HEK293 (cell line): ENCODE data around the gene MED15.
A peak's percentile ranks its signal among the peaks of the same experiment; 100 is the strongest.

Experiments used
- CTCF ChIA-PET: fragments of 350-600 bp; formaldehyde crosslinking; extraction: SDS; loops from one replicate; lab custom pipeline; 2021; ENCODE audit warnings: antibody characterized with exemption; lab: Yijun Ruan, JAX
- POLR2A ChIA-PET: fragments of 300-600 bp; formaldehyde crosslinking; extraction: SDS; loops from one replicate; lab custom pipeline; 2020; ENCODE audit warnings: antibody characterized with exemption, inconsistent platforms; lab: Yijun Ruan, JAX
- H3K27ac ChIP-seq: fragments of 200-500 bp; sonication (Bioruptor generic); 2 replicates; pipeline ENCODE4 v1.5.1; 2014; ENCODE audit warnings: low read depth, low read length, control low read depth, inconsistent platforms; ENCODE audit errors: extremely low read depth
- H3K36me3 ChIP-seq, 2 experiments: fragments of 200-500 bp in 1 of 2; sonication (Bioruptor generic) in 1 of 2; 1 replicate in 1 of 2; 2 replicates in 1 of 2; pipeline ENCODE4 v1.5.1; 2014 to 2017; ENCODE audit warnings: inconsistent platforms in 2 of 2, low read length in 2 of 2; ENCODE audit not compliant: control insufficient read depth in 2 of 2, insufficient read depth in 1 of 2
- H3K4me1 ChIP-seq: fragments of 200-500 bp; sonication (Bioruptor generic); 2 replicates; pipeline ENCODE4 v1.5.1; 2014; ENCODE audit warnings: mild to moderate bottlenecking, low read length, inconsistent platforms; ENCODE audit not compliant: control insufficient read depth, insufficient read depth
- H3K4me3 ChIP-seq: 2 replicates; pipeline ENCODE4 v1.5.1; 2011; ENCODE audit warnings: low read depth, mild to moderate bottlenecking, control low read depth, low read length, moderate library complexity
- H3K9me3 ChIP-seq: fragments of 200-500 bp; sonication (Bioruptor generic); 2 replicates; pipeline ENCODE4 v1.5.1; 2014; ENCODE audit warnings: low read depth, low read length, inconsistent platforms; ENCODE audit not compliant: control insufficient read depth, insufficient read depth
- EGR2 ChIP-seq: fragments of 450-650 bp; formaldehyde crosslinking; IDR thresholded peaks from 2 replicates; pipeline ENCODE4 v1.5.1; 2016; ENCODE audit warnings: low read depth, missing biosample characterization, missing genetic modification characterization
- HOXD13 ChIP-seq: sonication (generic); formaldehyde crosslinking; IDR thresholded peaks from 2 replicates; pipeline ENCODE4 v1.8.0; 2022; ENCODE audit warnings: missing genetic modification reagents, borderline replicate concordance
- PATZ1 ChIP-seq: fragments of 450-650 bp; formaldehyde crosslinking; IDR thresholded peaks from 2 replicates; pipeline ENCODE4 v1.5.1; 2016; ENCODE audit warnings: missing biosample characterization, missing genetic modification characterization
- REPIN1 ChIP-seq: fragments of 450-650 bp; formaldehyde crosslinking; IDR thresholded peaks from 2 replicates; pipeline ENCODE4 v1.5.1; 2017; ENCODE audit warnings: missing biosample characterization, missing genetic modification characterization, low read depth
- SCRT2 ChIP-seq: fragments of 450-650 bp; formaldehyde crosslinking; IDR thresholded peaks from 2 replicates; pipeline ENCODE4 v1.5.1; 2016; ENCODE audit warnings: missing biosample characterization, missing genetic modification characterization
- YY2 ChIP-seq: fragments of 450-650 bp; formaldehyde crosslinking; IDR thresholded peaks from 2 replicates; pipeline ENCODE4 v1.5.1; 2016; ENCODE audit warnings: missing biosample characterization, missing genetic modification characterization
- ZFP3 ChIP-seq: fragments of 450-650 bp; formaldehyde crosslinking; IDR thresholded peaks from 2 replicates; pipeline ENCODE4 v1.5.1; 2016; ENCODE audit warnings: low read depth, missing biosample characterization, missing genetic modification characterization
- ZNF157 ChIP-seq: fragments of 450-650 bp; formaldehyde crosslinking; IDR thresholded peaks from 2 replicates; pipeline ENCODE4 v1.5.1; 2016; ENCODE audit warnings: missing biosample characterization, missing genetic modification characterization
- ZNF202 ChIP-seq: fragments of 450-650 bp; formaldehyde crosslinking; IDR thresholded peaks from 2 replicates; pipeline ENCODE4 v1.5.1; 2016; ENCODE audit warnings: missing biosample characterization, missing genetic modification characterization, borderline replicate concordance
- ZNF223 ChIP-seq: fragments of 450-650 bp; formaldehyde crosslinking; IDR thresholded peaks from 2 replicates; pipeline ENCODE4 v1.5.1; 2016; ENCODE audit warnings: missing biosample characterization, missing genetic modification characterization
- ZNF292 ChIP-seq: fragments of 450-650 bp; formaldehyde crosslinking; IDR thresholded peaks from 2 replicates; pipeline ENCODE4 v1.5.1; 2016; ENCODE audit warnings: low read depth, missing biosample characterization, missing genetic modification characterization, borderline replicate concordance
- ZNF324 ChIP-seq: fragments of 450-650 bp; formaldehyde crosslinking; IDR thresholded peaks from 2 replicates; pipeline ENCODE4 v1.5.1; 2016; ENCODE audit warnings: missing biosample characterization, missing genetic modification characterization
- ZNF350 ChIP-seq: fragments of 450-650 bp; formaldehyde crosslinking; IDR thresholded peaks from 2 replicates; pipeline ENCODE4 v1.5.0; 2017; ENCODE audit warnings: missing biosample characterization, mild to moderate bottlenecking, missing genetic modification characterization
- ZNF391 ChIP-seq: fragments of 450-650 bp; formaldehyde crosslinking; IDR thresholded peaks from 2 replicates; pipeline ENCODE4 v1.5.1; 2016; ENCODE audit warnings: low read depth, missing biosample characterization, missing genetic modification characterization, borderline replicate concordance
- ZNF416 ChIP-seq: fragments of 450-650 bp; formaldehyde crosslinking; IDR thresholded peaks from 2 replicates; pipeline ENCODE4 v1.5.1; 2016; ENCODE audit warnings: missing biosample characterization, missing genetic modification characterization
- ZNF426 ChIP-seq: fragments of 450-650 bp; formaldehyde crosslinking; IDR thresholded peaks from 2 replicates; pipeline ENCODE4 v1.5.1; 2017; ENCODE audit warnings: missing biosample characterization, missing genetic modification characterization, mild to moderate bottlenecking, inconsistent platforms, moderate library complexity
- ZNF529 ChIP-seq: fragments of 450-650 bp; formaldehyde crosslinking; IDR thresholded peaks from 2 replicates; pipeline ENCODE4 v1.5.1; 2017; ENCODE audit warnings: missing genetic modification characterization, missing biosample characterization; ENCODE audit not compliant: insufficient replicate concordance
- ZNF530 ChIP-seq: fragments of 450-650 bp; formaldehyde crosslinking; IDR thresholded peaks from 2 replicates; pipeline ENCODE4 v1.5.1; 2016; ENCODE audit warnings: low read depth, missing biosample characterization, missing genetic modification characterization
- ZNF560 ChIP-seq: fragments of 450-650 bp; formaldehyde crosslinking; IDR thresholded peaks from 2 replicates; pipeline ENCODE4 v1.5.1; 2017; ENCODE audit warnings: missing biosample characterization, missing genetic modification characterization, borderline replicate concordance
- ZNF792 ChIP-seq: fragments of 450-650 bp; formaldehyde crosslinking; IDR thresholded peaks from 2 replicates; pipeline ENCODE4 v1.5.1; 2016; ENCODE audit warnings: missing biosample characterization, missing genetic modification characterization
- ZSCAN18 ChIP-seq: fragments of 450-650 bp; formaldehyde crosslinking; IDR thresholded peaks from 2 replicates; pipeline ENCODE4 v1.5.1; 2016; ENCODE audit warnings: missing biosample characterization, missing genetic modification characterization
- TF ChIP-seq, protein P1 (sequence below): fragments of 450-650 bp; formaldehyde crosslinking; conservative IDR thresholded peaks from 2 replicates; pipeline ENCODE4 v1.5.1; 2016; ENCODE audit warnings: low read depth, missing biosample characterization, missing genetic modification characterization

MED15 gene

DNA sequence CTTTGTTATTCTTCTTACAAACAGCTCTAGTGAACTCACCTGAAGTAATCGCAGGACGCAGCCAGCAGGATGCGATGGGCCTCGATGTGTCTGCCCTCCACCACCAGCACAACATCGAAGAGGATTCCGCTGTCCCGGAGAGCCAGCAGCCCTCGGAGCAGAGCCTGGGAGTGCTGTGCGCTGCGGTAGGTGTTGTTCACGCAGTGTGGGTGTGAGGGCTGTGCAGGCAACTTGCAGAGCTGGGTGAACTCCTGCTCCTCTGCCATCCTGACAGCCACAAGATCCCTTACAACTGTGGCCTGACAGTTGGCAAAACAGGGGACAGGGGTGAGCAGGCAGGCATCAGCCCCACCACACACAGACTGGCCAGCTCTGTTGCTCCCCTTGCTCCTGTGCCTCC is 18.5 kb upstream of the MED15 start:
- H3K27ac ChIP-seq, result no peak overlapping the region
- TF ChIP-seq SCRT2 (tag by site-specific recombination) (0 out of 2 replicates have a peak, but pooled peaks have one; percentile 2), ZSCAN18 (tag by site-specific recombination) (no peak)
- H3K9me3 ChIP-seq, result no peaks in the 10 kb centered on the region
- no peaks in the 10 kb centered on the region for H3K4me1 ChIP-seq
- CTCF ChIA-PET, result interaction anchor here (0.7 to 1.2 kb wide), 2 partner anchors 75 to 80 kb away, joined by 4 to 5 read pairs; no protein-coding TSS in a partner anchor
- POLR2A ChIA-PET, result no interaction called here
- H3K4me3 ChIP-seq, result no peak overlapping the region
- peaks cover 6 to 62% of the 10 kb centered on the region in 2 experiments; a peak in 2 of 3 replicates for H3K36me3 ChIP-seq

GRCh38 chr22:20490183-20490940 is 17.0 kb upstream of the MED15 start:
- ChIA-PET POLR2A (no interaction called here), CTCF (interaction anchor here (0.7 to 1.2 kb wide), 3 partner anchors 36 to 74 kb away, joined by 3 to 7 read pairs (median 4); no protein-coding TSS in a partner anchor)
- H3K36me3 ChIP-seq, result peaks cover 0 to 51% of the 10 kb centered on the region in 2 experiments; a peak in 1 of 3 replicates
- no peak overlapping the region for H3K27ac ChIP-seq
- no peaks in the 10 kb centered on the region for H3K4me1 ChIP-seq
- H3K4me3 ChIP-seq, result no peak overlapping the region
- H3K9me3 ChIP-seq, result no peaks in the 10 kb centered on the region
- TF ChIP-seq ZNF560 (no peak), ZNF391 (tag by site-specific recombination) (no peak), ZNF426 (no peak), ZNF157 (tag by site-specific recombination) (no peak), ZNF416 (no peak), ZNF350 (tag by site-specific recombination) (no peak), ZNF324 (tag by site-specific recombination) (no peak), REPIN1 (tag by site-specific recombination) (no peak), ZFP3 (no peak), EGR2 (tag by site-specific recombination) (no peak)
- TF ChIP-seq, protein P1, sequence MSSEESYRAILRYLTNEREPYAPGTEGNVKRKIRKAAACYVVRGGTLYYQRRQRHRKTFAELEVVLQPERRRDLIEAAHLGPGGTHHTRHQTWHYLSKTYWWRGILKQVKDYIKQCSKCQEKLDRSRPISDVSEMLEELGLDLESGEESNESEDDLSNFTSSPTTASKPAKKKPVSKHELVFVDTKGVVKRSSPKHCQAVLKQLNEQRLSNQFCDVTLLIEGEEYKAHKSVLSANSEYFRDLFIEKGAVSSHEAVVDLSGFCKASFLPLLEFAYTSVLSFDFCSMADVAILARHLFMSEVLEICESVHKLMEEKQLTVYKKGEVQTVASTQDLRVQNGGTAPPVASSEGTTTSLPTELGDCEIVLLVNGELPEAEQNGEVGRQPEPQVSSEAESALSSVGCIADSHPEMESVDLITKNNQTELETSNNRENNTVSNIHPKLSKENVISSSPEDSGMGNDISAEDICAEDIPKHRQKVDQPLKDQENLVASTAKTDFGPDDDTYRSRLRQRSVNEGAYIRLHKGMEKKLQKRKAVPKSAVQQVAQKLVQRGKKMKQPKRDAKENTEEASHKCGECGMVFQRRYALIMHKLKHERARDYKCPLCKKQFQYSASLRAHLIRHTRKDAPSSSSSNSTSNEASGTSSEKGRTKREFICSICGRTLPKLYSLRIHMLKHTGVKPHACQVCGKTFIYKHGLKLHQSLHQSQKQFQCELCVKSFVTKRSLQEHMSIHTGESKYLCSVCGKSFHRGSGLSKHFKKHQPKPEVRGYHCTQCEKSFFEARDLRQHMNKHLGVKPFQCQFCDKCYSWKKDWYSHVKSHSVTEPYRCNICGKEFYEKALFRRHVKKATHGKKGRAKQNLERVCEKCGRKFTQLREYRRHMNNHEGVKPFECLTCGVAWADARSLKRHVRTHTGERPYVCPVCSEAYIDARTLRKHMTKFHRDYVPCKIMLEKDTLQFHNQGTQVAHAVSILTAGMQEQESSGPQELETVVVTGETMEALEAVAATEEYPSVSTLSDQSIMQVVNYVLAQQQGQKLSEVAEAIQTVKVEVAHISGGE (tag by site-specific recombination), result no peak
- TF ChIP-seq, all 188 proteins: peak for 0

DNA sequence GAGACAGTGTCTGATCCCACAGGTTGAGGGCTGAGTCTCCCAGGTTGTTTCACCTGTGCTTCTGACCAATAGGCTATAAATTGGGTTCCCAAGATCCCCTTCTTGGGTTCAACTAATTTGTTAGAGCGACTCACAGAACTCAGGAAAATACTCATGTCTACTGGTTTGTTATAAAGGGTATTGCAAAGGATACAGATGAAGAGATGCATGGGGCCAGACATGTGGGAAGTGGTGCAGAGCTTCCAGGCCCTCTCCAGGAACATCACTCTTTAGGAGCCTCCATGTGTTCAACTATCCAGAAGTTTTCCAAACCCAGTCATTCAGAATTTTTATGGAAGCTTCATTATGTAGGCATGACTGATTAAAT is 16.5 kb upstream of the MED15 start:
- Histone ChIP-seq H3K36me3 (peaks cover 0 to 50% of the 10 kb centered on the region in 2 experiments; a peak in 1 of 3 replicates), H3K27ac (no peak overlapping the region), H3K4me1 (no peaks in the 10 kb centered on the region), H3K4me3 (no peak overlapping the region), H3K9me3 (no peaks in the 10 kb centered on the region)
- ChIA-PET POLR2A (no interaction called here), CTCF (interaction anchor here (0.7 to 1.2 kb wide), 2 partner anchors 37 to 74 kb away, joined by 3 to 7 read pairs; no protein-coding TSS in a partner anchor)
- TF ChIP-seq ZNF292, result no peak
- TF ChIP-seq PATZ1 (tag by site-specific recombination), result no peak
- no peak for TF ChIP-seq ZNF530
- TF ChIP-seq YY2, result no peak
- no peak for TF ChIP-seq ZNF223
- no peak for TF ChIP-seq ZNF529 (tag by site-specific recombination)
- no peak for TF ChIP-seq ZNF792
- TF ChIP-seq ZNF202 (tag by site-specific recombination), result no peak
- no peak for TF ChIP-seq HOXD13 (CRISPR knock-in tag)
